K562 (cell line): ENCODE results near the gene POU2AF1. TPM values are rescaled to one million over a fixed set of nuclear protein-coding genes. Genes with fewer than 3 reads are reported as not detected.

Source experiments
- ATAC-seq: fragments of 200-7000 bp; cut with Tn5 transposase; 3 replicates; pipeline ENCODE4 v1.9.1; 2020; ENCODE audit warnings: moderate library complexity
- BruUV-seq: library from RNA; stranded (reverse); fragments of 400-500 nt; replicated peaks from 2 replicates; lab custom pipeline; 2021; lab: Mats Ljungman, UMichigan
- CTCF ChIA-PET: fragments of 300-600 bp; formaldehyde crosslinking; extraction: SDS; loops from one replicate; lab custom pipeline; 2021; ENCODE audit warnings: low intra/inter-chr PET ratio; lab: Yijun Ruan, JAX
- POLR2A ChIA-PET: fragments of 300-600, 350-650 bp; sonication (Branson Sonifier 250); formaldehyde crosslinking; extraction: SDS; loops from one replicate; lab custom pipeline; 2021; ENCODE audit warnings: antibody characterized with exemption, inconsistent platforms; lab: Yijun Ruan, JAX
- DNase-seq, 4 experiments: peaks; one replicate each; pipeline versions ENCODE4 v3.0.0 to v3.0.0-alpha.2; 2011 to 2018; ENCODE audit warnings: low spot score in 3 of 4, mixed read lengths in 3 of 4; ENCODE audit errors: extremely low read depth in 1 of 4
- FAIRE-seq: peaks from 2 replicates; lab custom pipeline; 2011; peaks lifted over from hg19 to GRCh38; lab: Jason Lieb, UNC
- H2AFZ ChIP-seq: 2 replicates; pipeline ENCODE4 v1.6.0; 2011; ENCODE audit warnings: low read depth, low read length, control low read depth, inconsistent platforms
- H3K27ac ChIP-seq: fragments of 200-600 bp; 3 replicates; pipeline ENCODE4 v1.8.0; 2011; ENCODE audit warnings: low read depth, mild to moderate bottlenecking, control low read depth, inconsistent platforms, low read length, moderate library complexity, mixed read lengths; ENCODE audit errors: extremely low read depth
- H3K27me3 ChIP-seq, 2 experiments: fragments of 300-600 bp in 1 of 2; 2 replicates in 1 of 2; 3 replicates in 1 of 2; pipeline versions ENCODE4 v1.6.0 to v1.8.0; 2011; ENCODE audit warnings: inconsistent platforms in 2 of 2, low read length in 2 of 2, mild to moderate bottlenecking in 1 of 2, mixed read lengths in 1 of 2, moderate library complexity in 1 of 2; ENCODE audit not compliant: control insufficient read depth in 2 of 2, insufficient read depth in 2 of 2
- H3K36me3 ChIP-seq: fragments of 300-600 bp; 3 replicates; pipeline ENCODE4 v1.8.0; 2011; ENCODE audit warnings: mild to moderate bottlenecking, low read length, inconsistent platforms; ENCODE audit not compliant: control insufficient read depth, insufficient read depth
- H3K4me1 ChIP-seq, 2 experiments: fragments of 200-600 bp in 1 of 2; replicated peaks in 1 of 2; 2 replicates in 1 of 2; 3 replicates in 1 of 2; pipeline versions ENCODE4 v1.5.1 to v1.8.0; 2011; ENCODE audit warnings: inconsistent platforms in 2 of 2, low read length in 2 of 2, mild to moderate bottlenecking in 1 of 2, mixed read lengths in 1 of 2, moderate library complexity in 1 of 2; ENCODE audit not compliant: control insufficient read depth in 2 of 2, insufficient read depth in 2 of 2
- H3K4me2 ChIP-seq: 2 replicates; pipeline ENCODE4 v1.6.1; 2011; ENCODE audit warnings: low read length, control low read depth, inconsistent platforms, mixed read lengths; ENCODE audit not compliant: insufficient read depth
- H3K4me3 ChIP-seq: fragments of 200-600 bp; sonication (generic), shearing (Covaris generic); 2 replicates; pipeline ENCODE4 v1.5.1; 2016; ENCODE audit warnings: control low read depth, inconsistent platforms
- H3K79me2 ChIP-seq: fragments of 200-600 bp; 3 replicates; pipeline ENCODE4 v1.8.0; 2011; ENCODE audit warnings: low read length, inconsistent platforms; ENCODE audit not compliant: control insufficient read depth, insufficient read depth
- H3K9ac ChIP-seq, 2 experiments: 2 replicates each; pipeline versions ENCODE4 v1.6.0 to v1.6.1; 2011; ENCODE audit warnings: low read depth in 2 of 2, low read length in 2 of 2, control low read depth in 1 of 2, inconsistent platforms in 1 of 2, mild to moderate bottlenecking in 1 of 2, mixed read lengths in 1 of 2; ENCODE audit not compliant: insufficient read depth in 1 of 2
- H3K9me1 ChIP-seq: one replicate; pipeline ENCODE4 v1.6.0; 2011; ENCODE audit warnings: inconsistent platforms, mild to moderate bottlenecking, low read length, moderate library complexity; ENCODE audit not compliant: control insufficient read depth, insufficient read depth
- H3K9me3 ChIP-seq: replicated peaks from 2 replicates; pipeline ENCODE4 v1.5.1; 2011; ENCODE audit warnings: low read depth, low read length, inconsistent platforms; ENCODE audit not compliant: control insufficient read depth, insufficient read depth
- H4K20me1 ChIP-seq: replicated peaks from 2 replicates; pipeline ENCODE4 v1.6.1; 2011; ENCODE audit warnings: low read length, inconsistent platforms, mixed read lengths; ENCODE audit not compliant: control insufficient read depth, insufficient read depth
- ERF ChIP-seq: fragments of 450-650 bp; formaldehyde crosslinking; IDR thresholded peaks from 2 replicates; pipeline ENCODE4 v1.4.0; 2020; ENCODE audit warnings: mild to moderate bottlenecking, mixed read lengths
- POLR2AphosphoS5 ChIP-seq: IDR thresholded peaks from 2 replicates; pipeline ENCODE4 v1.6.1; 2011; ENCODE audit warnings: mild to moderate bottlenecking, low read depth, low read length, moderate library complexity; ENCODE audit not compliant: control insufficient read depth, insufficient read depth
- RNF2 ChIP-seq: sonication (generic); IDR thresholded peaks from 2 replicates; pipeline ENCODE4 v1.6.1; 2016
- TCFL5 ChIP-seq: fragments of 250-450 bp; sonication (Bioruptor Pico); conservative IDR thresholded peaks from 2 replicates; pipeline ENCODE4 v1.6.1; 2021; ENCODE audit warnings: mild to moderate bottlenecking, moderate library complexity, matching md5 sums
- ZNF589 ChIP-seq: fragments of 200-800 bp; sonication (Bioruptor generic); IDR thresholded peaks from 2 replicates; pipeline ENCODE4 v1.6.1; 2016; ENCODE audit warnings: low read depth, missing genetic modification characterization, missing compliant biosample characterization
- WGBS: fragments of 100-300 bp; shearing (Covaris generic); methylation state at CpG from one replicate; pipeline ENCODE4 v1.1.6; 2016; ENCODE audit warnings: low coverage, mixed read lengths; ENCODE audit not compliant: insufficient coverage; ENCODE audit errors: missing lambda C conversion rate; 5-methylcytosine and 5-hydroxymethylcytosine counted together
- in situ Hi-C: fragments of 300-500 bp; cut with MboI; formaldehyde crosslinking; loops from 4 replicates; pipeline ENCODE4 v1.15.0; 2018; ENCODE audit warnings: inconsistent platforms, mixed read lengths
- intact Hi-C: fragments of 100-400 bp; cut with micrococcal nuclease; formaldehyde crosslinking; loops from 2 replicates; pipeline ENCODE4 v1.14.2; 2022
- polyA plus RNA-seq, 8 experiments: library from polyadenylated mRNA; depleted of rRNA in 4 of 8; stranded (reverse) in 5 of 8; unstranded in 3 of 8; fragments of >200 nt; fragmentation: Nextera tagmentation in 2 of 8; fragmentation: Illumina TruSeq in 1 of 8; extraction: Ambion mirVana in 2 of 8; extraction: Trizol in 1 of 8; gene quantifications; 2 replicates each; pipeline versions ENCODE4 v1.2.1 to v1.2.3, GENCODE V29; 2011 to 2014; ENCODE audit warnings: inconsistent platforms in 1 of 8, missing spikeins in 1 of 8
- total RNA-seq, 7 experiments: library from RNA; depleted of rRNA in 6 of 7; stranded (reverse); fragments of >200 nt in 6 of 7; fragmentation: Illumina TruSeq in 2 of 7; extraction: Trizol in 2 of 7; gene quantifications; 2 replicates each; pipeline versions ENCODE4 v1.2.1 to v1.2.3, GENCODE V29; 2011 to 2021; ENCODE audit warnings: low replicate concordance in 1 of 7
- TF ChIP-seq, protein P1 (sequence below): IDR thresholded peaks from 2 replicates; pipeline ENCODE4 v1.6.1; 2011; ENCODE audit warnings: borderline replicate concordance, low read depth, mild to moderate bottlenecking, moderate library complexity, low read length; ENCODE audit not compliant: insufficient read depth, poor library complexity, severe bottlenecking

POU2AF1 gene
- total and polyA plus RNA-seq, 9 of the 15 experiments (the other 6 are each of a cell fraction or from before 2014, with no cell fraction given): 0.09 TPM; not detected in 8

DNA sequence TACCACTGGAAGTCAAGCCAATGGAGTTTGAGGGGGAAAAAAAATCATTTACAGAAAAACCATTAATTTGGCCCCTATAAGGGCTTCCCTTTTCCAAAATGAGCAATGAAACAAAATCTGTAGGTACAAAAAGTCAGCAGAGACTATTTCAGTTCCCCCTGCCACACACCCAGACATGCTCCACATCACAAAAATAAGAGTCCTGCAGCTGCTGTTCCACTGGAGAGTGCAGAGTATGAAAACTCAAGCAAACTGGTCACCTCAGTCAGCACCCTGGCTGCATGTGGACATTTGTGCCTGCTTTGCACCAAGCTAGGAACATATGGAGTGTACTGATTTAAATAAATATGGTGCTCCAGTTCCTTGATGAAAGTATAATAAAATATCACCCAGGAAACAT is 15.1 kb downstream of the POU2AF1 start:
- ChIA-PET CTCF (no interaction called here), POLR2A (no interaction called here)
- Histone ChIP-seq H3K9me3 (no peaks in the 10 kb centered on the region), H3K27ac (no peak overlapping the region), H3K79me2 (no peaks in the 10 kb centered on the region), H3K27me3 (0 out of 5 replicates have a peak, but pooled peaks cover 0 to 4% of the 10 kb centered on the region in 2 experiments), H3K4me2 (no peak overlapping the region), H3K9me1 (no peaks in the 10 kb centered on the region), H3K9ac (no peak overlapping the region), H4K20me1 (no peaks in the 10 kb centered on the region), H3K4me1 (no peaks in the 10 kb centered on the region), H2AFZ (no peak overlapping the region), H3K4me3 (no peak overlapping the region), H3K36me3 (no peaks in the 10 kb centered on the region)
- TF ChIP-seq RNF2: no peak
- in situ Hi-C loops: no loop called here
- FAIRE-seq (no peak), ATAC-seq (no peak), DNase-seq (no peak)
- intact Hi-C loops: no loop called here
- no TSS peak for BruUV-seq

GRCh38 chr11:111362887-111363411 is 16.1 kb downstream of the POU2AF1 start:
- CTCF ChIA-PET: no interaction called here
- H3K9me3 ChIP-seq: no peaks in the 10 kb centered on the region
- no peak overlapping the region for H3K9ac ChIP-seq
- H3K9me1 ChIP-seq: no peaks in the 10 kb centered on the region
- H3K4me2 ChIP-seq: no peak overlapping the region
- TF ChIP-seq, protein P1, sequence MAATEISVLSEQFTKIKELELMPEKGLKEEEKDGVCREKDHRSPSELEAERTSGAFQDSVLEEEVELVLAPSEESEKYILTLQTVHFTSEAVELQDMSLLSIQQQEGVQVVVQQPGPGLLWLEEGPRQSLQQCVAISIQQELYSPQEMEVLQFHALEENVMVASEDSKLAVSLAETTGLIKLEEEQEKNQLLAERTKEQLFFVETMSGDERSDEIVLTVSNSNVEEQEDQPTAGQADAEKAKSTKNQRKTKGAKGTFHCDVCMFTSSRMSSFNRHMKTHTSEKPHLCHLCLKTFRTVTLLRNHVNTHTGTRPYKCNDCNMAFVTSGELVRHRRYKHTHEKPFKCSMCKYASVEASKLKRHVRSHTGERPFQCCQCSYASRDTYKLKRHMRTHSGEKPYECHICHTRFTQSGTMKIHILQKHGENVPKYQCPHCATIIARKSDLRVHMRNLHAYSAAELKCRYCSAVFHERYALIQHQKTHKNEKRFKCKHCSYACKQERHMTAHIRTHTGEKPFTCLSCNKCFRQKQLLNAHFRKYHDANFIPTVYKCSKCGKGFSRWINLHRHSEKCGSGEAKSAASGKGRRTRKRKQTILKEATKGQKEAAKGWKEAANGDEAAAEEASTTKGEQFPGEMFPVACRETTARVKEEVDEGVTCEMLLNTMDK: no peak
- TF ChIP-seq POLR2AphosphoS5 (no peak), ERF (CRISPR knock-in tag) (no peak), ZNF589 (CRISPR knock-in tag) (no peak), TCFL5 (CRISPR knock-in tag) (no peak)
- TF ChIP-seq, all 486 proteins: peak for 0
- H3K27ac ChIP-seq: no peak overlapping the region
- BruUV-seq: no TSS peak
- DNase-seq: no peak
- H3K79me2 ChIP-seq: no peaks in the 10 kb centered on the region
- H3K4me1 ChIP-seq: peaks cover 0 to 3% of the 10 kb centered on the region in 2 experiments; a peak in 1 of 5 replicates
- intact Hi-C loops: no loop called here
- no peak for FAIRE-seq
- in situ Hi-C loops: no loop called here
- no peaks in the 10 kb centered on the region for H3K36me3 ChIP-seq
- no peaks in the 10 kb centered on the region for H4K20me1 ChIP-seq
- ATAC-seq: no peak
- H2AFZ ChIP-seq: no peak overlapping the region
- POLR2A ChIA-PET: no interaction called here
- H3K4me3 ChIP-seq: no peak overlapping the region
- under 1% methylated on average over 9 of the region's 9 CpGs for WGBS
- H3K27me3 ChIP-seq: peaks cover 0 to 8% of the 10 kb centered on the region in 2 experiments; a peak in 1 of 5 replicates
